ENCODE data around the gene F2RL2.

GRCh38 chr5:76617675-76618074 lies 5.5 kb downstream of the F2RL2 start:
- TF ChIP-seq CTCF (IDR thresholded peaks at IDR 0.05) (no peak), ZFX (IDR thresholded peaks at IDR 0.05; ENCODE audit: borderline replicate concordance) (no peak)
